ENCODE measurements around the gene VKORC1.

DNA sequence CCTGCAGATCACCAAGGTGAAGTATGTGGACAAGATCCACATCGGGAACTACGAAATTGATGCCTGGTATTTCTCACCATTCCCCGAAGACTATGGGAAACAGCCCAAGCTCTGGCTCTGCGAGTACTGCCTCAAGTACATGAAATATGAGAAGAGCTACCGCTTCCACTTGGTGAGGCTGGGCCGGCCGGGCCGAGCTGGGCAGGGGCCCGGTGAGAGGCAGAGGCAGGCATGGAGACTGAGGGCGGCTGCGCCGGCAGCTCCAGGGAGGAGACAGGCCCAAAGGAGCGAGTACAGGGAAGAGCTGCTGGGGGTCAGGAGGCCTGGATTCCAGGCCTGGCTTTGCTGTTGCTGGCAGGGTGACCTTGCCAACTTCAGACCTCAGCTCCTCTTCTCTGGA lies 32.6 kb upstream of the VKORC1 start:
- TF ChIP-seq, protein P1, sequence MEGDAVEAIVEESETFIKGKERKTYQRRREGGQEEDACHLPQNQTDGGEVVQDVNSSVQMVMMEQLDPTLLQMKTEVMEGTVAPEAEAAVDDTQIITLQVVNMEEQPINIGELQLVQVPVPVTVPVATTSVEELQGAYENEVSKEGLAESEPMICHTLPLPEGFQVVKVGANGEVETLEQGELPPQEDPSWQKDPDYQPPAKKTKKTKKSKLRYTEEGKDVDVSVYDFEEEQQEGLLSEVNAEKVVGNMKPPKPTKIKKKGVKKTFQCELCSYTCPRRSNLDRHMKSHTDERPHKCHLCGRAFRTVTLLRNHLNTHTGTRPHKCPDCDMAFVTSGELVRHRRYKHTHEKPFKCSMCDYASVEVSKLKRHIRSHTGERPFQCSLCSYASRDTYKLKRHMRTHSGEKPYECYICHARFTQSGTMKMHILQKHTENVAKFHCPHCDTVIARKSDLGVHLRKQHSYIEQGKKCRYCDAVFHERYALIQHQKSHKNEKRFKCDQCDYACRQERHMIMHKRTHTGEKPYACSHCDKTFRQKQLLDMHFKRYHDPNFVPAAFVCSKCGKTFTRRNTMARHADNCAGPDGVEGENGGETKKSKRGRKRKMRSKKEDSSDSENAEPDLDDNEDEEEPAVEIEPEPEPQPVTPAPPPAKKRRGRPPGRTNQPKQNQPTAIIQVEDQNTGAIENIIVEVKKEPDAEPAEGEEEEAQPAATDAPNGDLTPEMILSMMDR (conservative IDR thresholded peaks at IDR 0.05; ENCODE audit: low read depth, low read length), result no peak
- TF ChIP-seq EZH2 (IDR thresholded peaks at IDR 0.05; ENCODE audit: borderline replicate concordance, low read depth, low read length, poor library complexity, severe bottlenecking), result no peak

All from A673 (cell line).